WERI-Rb-1 (cell line): ENCODE measurements around the gene ME1.
"Not testable (repeated sequence)": the region's sequence is repeated elsewhere in the genome, so short reads cannot be mapped to it uniquely, and the experiment has no call there.

Source experiments
- DNase-seq: peaks from one replicate; pipeline ENCODE4 v3.0.0-alpha.2; 2020
- H3K27ac ChIP-seq: fragments of 250-450 bp; sonication (Bioruptor Pico); 2 replicates; pipeline ENCODE4 v1.5.1; 2020; ENCODE audit warnings: mild to moderate bottlenecking, moderate library complexity
- H3K27me3 ChIP-seq: fragments of 250-450 bp; sonication (Bioruptor Pico); 2 replicates; pipeline ENCODE4 v1.5.1; 2021; ENCODE audit warnings: mild to moderate bottlenecking, low read depth, moderate library complexity; ENCODE audit not compliant: insufficient read depth, severe bottlenecking
- H3K36me3 ChIP-seq: fragments of 250-450 bp; sonication (Bioruptor Pico); 2 replicates; pipeline ENCODE4 v1.5.1; 2020; ENCODE audit warnings: mild to moderate bottlenecking, moderate library complexity
- H3K4me3 ChIP-seq: 2 replicates; pipeline ENCODE4 v1.5.1; 2011; ENCODE audit warnings: low read depth, mild to moderate bottlenecking, control low read depth, low read length
- H3K9me3 ChIP-seq: fragments of 250-450 bp; sonication (Bioruptor Pico); 2 replicates; pipeline ENCODE4 v1.5.1; 2021; ENCODE audit warnings: mild to moderate bottlenecking, moderate library complexity; ENCODE audit not compliant: severe bottlenecking
- CTCF ChIP-seq: IDR thresholded peaks from 2 replicates; pipeline ENCODE4 v1.5.1; 2011; ENCODE audit warnings: low read depth, mild to moderate bottlenecking, control low read depth, inconsistent platforms, low read length

ME1 gene

GRCh38 chr6:83260577-83260976 is 170.3 kb downstream of the ME1 start:
- no peak for TF ChIP-seq CTCF
- H3K27ac ChIP-seq: no peak overlapping the region

GRCh38 chr6:83258517-83258916 is 172.3 kb downstream of the ME1 start:
- H3K27ac ChIP-seq: no peak overlapping the region
- no peaks in the 10 kb centered on the region for H3K36me3 ChIP-seq
- no peak for TF ChIP-seq CTCF
- no peaks in the 10 kb centered on the region for H3K27me3 ChIP-seq
- peaks cover 2% of the 10 kb centered on the region for H3K9me3 ChIP-seq
- H3K4me3 ChIP-seq: no peak overlapping the region
- peak; percentile 42 for DNase-seq

More at GRCh38 chr6:83260577-83260976, 170.3 kb downstream of the ME1 start:
- no peak for DNase-seq
- Histone ChIP-seq H3K9me3 (peaks cover 2% of the 10 kb centered on the region), H3K36me3 (no peaks in the 10 kb centered on the region), H3K27me3 (no peaks in the 10 kb centered on the region), H3K4me3 (no peak overlapping the region)

- Histone ChIP-seq H3K36me3 (no peaks in the 10 kb centered on the region), H3K27ac (no peak overlapping the region), H3K4me3 (no peak overlapping the region), H3K27me3 (no peaks in the 10 kb centered on the region), H3K9me3 (peaks cover 2% of the 10 kb centered on the region)
- no peak for DNase-seq
- TF ChIP-seq CTCF: no peak
These were observed 173.1 kb downstream of the ME1 start for GRCh38 chr6:83257791-83258190.

- not testable (repeated sequence) for H3K36me3 ChIP-seq, DNase-seq, H3K27ac ChIP-seq, H3K9me3 ChIP-seq, H3K4me3 ChIP-seq, H3K27me3 ChIP-seq
These were observed 174.1 kb downstream of the ME1 start for GRCh38 chr6:83256719-83257118.

- H3K36me3 ChIP-seq: no peaks in the 10 kb centered on the region
- H3K27ac ChIP-seq: no peak overlapping the region
- no peak for DNase-seq
These were observed 178.1 kb downstream of the ME1 start for GRCh38 chr6:83252719-83253118.

GRCh38 chr6:83250235-83250634 is 180.6 kb downstream of the ME1 start:
- Histone ChIP-seq H3K4me3 (no peak overlapping the region), H3K9me3 (no peaks in the 10 kb centered on the region), H3K27me3 (no peaks in the 10 kb centered on the region), H3K36me3 (no peaks in the 10 kb centered on the region), H3K27ac (no peak overlapping the region)
- TF ChIP-seq CTCF: no peak
- DNase-seq: no peak

More at GRCh38 chr6:83252719-83253118, 178.1 kb downstream of the ME1 start:
- Histone ChIP-seq H3K27me3 (no peaks in the 10 kb centered on the region), H3K9me3 (no peaks in the 10 kb centered on the region), H3K4me3 (no peak overlapping the region)
- TF ChIP-seq CTCF: no peak
